GM19328 (cell line): Measurements from ENCODE around the gene AUTS2.
"Not testable (repeated sequence)": the region's sequence is repeated elsewhere in the genome, so short reads cannot be mapped to it uniquely, and the experiment has no call there.

Experiments used
- ATAC-seq: cut with Tn5 transposase; IDR thresholded peaks from one replicate; pipeline ENCODE4 v1.9.1; 2021; ENCODE audit warnings: mild to moderate bottlenecking, moderate library complexity; ENCODE audit not compliant: unreplicated experiment

AUTS2 gene

DNA sequence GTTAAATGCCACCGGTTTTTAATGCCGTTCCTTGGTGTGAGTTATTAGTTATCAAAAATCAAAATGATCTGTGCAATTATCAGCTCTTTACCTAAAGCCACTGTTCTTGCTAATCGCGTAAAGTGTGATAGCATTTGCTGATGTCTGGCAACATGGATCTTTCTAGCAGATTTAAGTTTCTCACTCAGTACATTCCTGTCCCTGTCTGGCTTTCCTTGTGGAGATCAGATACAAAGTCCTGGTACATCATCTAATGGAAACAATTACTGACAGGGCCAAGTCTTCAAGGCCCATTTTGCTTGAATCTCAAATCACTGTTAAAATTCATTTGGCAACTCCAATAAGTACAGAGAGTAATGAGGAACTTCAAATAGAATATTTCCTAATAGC lies 755.7 kb downstream of the AUTS2 start:
- ATAC-seq = no peak

DNA sequence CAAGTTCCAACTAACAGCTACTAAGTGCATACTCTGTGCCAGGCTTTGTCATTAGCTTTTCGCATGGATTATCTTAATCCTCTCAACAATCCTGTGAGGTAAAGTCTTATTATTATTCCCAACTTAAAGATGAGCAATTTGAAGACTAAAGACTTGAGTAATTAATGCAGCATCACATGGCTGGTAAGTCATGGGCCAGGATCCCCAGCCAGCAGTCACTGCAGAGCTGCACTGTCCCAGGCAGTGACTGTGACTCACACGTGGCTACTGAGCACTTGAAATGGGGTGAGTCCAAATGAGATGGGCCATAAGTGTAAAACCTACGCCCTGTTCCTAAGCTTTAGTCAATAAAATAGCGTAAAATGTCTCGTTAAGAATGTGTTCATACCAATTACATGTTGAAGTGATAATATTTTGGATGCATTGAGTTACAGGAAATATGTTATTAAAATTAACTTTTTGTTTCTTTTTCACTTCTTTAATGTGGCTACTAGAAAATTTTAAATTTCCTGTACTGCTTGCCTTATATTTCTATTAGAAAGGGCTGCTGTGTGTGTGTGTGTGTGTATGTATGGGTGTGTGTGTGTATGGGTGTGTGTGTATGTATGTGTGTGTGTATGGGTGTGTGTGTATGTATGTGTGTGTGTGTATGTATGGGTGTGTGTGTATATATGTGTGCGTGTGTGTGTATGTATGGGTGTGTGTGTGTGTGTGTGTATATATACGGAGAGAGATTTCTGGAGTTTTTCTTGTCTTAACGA lies 756.3 kb downstream of the AUTS2 start:
- ATAC-seq = no peak

DNA sequence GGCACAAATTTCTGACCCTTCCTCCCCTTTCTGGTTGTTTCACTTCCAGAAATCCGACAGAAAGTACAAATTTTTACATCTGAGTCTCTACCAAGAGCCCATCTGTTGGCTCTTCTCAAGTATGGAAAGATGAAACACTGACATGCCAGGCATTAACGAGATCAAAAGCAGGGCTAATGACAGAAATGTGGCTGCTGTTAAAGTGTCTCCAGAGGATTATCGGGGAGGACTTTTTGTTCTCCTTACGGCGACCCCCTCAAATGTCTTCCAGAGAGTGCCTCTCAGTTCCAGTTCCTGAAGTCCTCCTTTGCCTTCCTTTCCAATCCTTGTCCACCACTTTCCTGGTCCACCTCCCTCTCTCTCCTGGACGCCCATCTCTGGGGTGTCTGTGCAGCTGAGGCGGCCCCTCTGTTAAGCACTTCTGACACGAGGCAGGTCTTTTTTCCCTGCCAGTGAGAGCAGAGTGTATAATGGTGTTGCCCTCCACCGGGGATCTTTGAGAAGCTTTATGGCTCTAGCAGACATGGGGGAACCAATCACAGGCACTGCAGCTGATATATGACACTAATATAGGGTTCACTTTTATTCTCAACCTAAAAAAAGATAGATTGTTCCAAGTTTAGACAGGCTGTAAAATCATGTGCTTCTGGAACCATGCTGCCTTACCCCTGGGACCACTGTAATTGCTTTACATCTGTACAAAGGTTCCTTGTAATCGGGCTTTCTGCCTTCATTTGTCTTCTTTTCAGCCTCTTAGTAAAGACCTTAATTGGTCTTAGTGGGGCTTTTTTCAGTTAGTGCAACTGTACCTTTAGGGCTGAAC lies 757.1 kb downstream of the AUTS2 start:
- ATAC-seq = no peak

DNA sequence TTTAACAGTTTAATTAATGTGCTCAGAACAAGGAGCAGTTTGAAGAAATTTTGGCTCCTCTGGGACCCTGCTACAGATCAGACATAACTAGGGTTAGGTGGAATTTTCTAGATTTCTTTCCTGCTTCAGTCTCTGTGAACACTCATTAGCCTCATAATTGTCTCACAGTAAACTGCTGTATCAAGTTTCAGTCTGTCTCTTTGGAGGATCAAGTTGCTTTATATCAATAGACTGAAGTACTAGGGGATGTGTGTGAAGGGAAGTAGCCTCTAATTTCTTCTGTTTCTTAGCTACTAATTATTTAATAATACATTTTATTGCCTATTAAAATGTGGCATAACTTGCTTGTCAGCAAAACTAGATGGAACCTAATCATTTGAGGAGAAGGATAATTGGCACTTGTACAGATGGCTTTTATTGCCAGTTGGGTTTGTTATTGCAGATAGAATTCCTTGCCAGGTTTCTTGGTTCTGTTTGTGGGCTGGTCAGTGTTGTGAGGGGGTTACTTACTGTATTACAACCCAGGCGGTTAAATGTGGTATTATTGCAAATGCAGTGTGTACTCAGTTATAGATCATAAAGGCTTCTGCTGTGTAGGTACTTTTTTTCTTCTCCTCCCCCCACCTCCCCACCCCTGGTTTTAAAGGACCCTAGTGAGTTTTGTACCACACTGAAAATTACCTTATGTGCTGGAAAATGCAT lies 758.0 kb downstream of the AUTS2 start:
- no peak for ATAC-seq

DNA sequence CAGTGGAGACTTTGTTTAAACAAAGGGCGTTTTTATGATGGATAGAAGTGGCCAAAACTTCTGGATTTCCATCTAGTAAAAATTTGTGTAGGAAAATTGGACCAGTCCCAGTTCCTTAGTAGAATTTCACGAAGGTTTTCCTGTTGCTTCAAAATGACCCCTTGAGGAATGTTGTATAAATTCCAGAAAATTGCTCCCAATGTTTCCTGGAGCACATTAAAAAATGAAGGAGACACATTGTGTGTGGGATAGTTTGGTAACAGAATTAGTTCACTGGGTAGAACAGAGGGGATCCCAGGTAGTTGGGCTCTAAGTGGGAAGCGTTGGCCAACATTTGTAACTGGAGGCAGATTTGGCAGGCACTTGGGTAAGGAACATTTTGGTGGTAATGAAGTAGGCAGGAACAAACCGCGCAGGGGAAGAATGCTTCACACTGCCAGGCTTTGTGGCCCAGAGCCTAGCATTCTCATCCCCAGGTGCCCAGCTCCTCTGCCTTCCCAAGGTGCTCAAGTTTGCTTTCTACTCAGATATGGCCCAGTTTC lies 758.6 kb downstream of the AUTS2 start:
- ATAC-seq = no peak

DNA sequence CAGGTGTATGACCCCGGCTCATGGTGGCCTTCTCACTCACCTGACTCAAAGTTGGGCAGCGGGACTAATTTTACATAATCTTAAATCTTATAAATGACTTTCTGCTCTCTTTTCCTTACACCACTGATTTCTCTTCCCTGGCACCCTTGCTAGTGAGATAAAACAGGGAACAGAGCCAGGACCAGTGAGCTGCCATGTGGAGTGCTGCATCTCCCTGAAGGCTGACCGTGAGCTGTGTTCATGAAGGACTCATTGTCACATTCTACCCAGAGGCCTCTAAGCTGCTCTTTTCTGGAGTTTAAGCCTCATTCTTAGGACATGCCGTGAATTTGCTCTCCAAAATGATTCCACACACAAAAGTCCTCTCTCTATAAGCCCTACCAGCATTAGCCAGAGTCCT lies 762.3 kb downstream of the AUTS2 start:
- no peak for ATAC-seq

DNA sequence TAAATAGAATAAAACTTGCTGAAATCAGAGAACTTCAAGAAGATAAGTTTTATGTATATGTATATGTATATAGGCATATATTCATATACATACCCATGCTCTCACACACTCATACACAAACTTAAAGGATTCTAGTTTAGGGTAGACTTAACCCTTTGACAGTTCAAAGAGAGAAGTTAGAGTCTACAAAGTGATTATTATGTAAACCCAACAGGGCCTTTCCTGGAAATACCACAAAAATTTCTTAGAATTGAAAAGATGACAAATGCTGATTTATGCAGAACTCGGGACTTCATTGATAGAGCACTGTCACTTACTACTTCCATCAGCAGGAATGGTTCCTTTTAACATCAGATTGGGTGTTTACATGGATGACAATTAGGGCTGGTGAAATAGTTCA lies 763.5 kb downstream of the AUTS2 start:
- no peak for ATAC-seq

DNA sequence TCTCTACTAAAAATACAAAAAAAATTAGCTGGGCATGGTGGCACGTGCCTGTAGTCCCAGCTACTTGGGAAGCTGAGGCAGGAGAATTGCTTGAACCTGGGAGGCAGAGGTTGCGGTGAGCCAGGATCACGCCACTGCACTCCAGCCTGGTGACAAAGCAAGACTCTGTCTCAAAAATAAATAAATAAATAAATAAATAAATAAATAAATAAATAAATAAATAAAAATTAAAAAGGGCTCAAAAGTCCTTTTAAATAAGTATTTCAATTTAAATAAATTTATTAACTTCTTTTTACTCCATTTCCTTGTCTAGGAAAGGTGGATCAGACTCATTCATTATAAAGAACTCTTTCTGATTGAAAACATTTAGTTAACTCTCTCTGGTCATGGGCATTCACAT lies 766.1 kb downstream of the AUTS2 start:
- ATAC-seq = not testable (repeated sequence)

DNA sequence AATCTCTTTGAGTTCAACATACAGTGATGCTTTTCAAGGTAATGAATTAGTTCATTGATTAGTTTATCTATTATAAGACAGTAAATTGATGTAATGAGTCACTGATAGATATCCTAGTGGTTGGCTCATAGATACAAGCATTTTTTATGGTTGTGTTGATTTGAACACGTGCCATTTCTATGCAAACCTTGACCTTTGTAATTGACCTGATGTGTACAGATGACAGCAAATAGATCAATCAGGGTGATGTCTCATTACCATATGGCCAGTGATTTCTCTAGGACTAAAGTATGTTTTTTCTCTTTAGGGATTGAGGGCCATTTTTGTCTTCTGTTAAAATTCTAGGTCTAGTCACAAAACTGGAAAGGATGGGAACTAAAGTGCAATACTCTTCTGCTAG lies 773.4 kb downstream of the AUTS2 start:
- no peak for ATAC-seq

DNA sequence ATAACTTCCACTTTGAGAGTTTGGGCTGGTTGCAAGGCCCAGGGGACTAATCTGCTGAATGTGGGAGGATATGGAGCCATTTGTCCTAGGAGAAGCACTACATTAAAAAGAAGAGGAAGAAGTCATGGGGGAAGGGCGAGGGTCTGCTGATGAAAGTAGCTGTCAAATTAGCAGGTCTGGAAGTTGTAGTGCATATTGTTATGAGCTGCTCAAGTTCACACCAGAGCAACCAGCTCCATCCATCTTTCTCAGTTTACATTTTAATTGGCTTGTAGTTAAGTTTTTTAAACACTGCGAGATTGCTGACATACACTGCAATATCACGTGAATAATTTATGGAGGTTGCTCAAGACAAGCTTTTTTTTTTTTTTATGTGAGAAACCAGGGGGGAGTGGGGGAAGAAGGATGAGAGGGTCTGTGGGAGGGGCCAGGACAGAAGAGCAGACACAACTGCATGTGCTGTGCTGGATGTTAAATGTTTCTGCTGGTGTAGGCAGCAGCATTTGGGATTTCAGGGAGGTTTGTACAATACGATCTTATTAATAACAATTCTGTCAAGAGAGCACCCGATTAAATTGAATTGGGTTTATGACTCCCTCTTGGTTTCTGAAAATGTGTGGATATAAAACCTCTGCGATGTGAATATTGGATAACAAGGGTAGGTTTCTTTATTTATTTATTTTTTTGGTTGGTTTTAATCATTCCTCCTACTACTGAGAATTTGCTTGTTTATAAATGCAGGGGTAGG lies 774.7 kb downstream of the AUTS2 start:
- ATAC-seq = no peak

DNA sequence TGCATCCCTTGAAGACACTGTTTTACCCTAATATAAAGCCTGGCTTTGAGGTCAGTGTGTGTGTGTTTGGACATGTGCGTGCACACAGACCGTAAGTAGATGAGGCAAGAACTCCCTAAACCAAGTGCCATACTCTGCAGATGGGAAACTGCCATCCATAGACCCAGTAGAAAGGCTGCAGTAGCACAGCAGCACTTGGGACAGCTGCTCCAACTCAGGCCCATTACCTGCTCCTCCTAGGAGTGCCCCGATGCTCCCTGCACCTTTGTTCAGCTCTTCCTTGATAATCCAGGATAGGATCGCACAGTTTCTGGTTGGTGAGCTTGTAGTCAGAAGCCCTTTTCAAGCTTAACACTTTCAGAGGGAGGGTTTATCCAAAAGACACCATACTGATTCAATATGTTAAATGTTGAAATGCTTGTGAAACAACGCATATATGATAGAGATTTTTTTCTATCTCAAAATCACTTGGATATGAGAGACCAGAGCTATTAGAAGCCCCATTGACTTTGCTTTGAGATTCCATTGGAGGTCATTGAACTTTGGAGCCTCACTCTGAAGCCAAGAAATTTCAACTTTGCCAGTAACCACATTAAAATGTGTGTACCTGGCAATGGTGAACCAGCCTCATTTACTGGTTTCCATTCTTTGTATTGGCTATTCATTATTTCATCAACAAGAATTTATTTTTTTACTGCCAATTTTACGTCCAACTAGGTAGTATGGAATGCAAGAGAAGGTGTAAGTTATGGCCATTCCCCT lies 776.7 kb downstream of the AUTS2 start:
- ATAC-seq = no peak

DNA sequence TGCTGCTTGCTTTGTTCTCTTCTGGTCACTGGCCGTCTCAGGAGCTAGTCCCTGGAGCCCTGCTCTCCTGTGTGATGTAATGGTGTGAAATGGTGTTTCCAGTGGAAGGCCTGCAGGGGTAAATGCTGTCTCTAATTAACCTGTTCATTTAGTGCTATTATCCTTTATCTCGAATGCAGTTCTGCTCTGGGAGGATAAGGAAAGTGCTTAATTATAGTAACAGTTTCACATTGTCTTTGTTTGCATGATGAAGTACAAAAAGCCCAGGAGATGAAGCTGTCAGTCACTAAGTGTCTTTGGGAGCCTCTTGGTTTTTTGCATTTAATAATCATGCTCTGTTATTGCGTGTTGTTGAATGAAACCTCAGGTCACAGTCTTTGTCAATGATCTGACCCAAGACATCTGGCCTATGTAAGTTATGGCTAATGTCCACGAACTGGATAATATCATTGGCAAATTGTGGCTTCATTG lies 778.3 kb downstream of the AUTS2 start:
- ATAC-seq = no peak

DNA sequence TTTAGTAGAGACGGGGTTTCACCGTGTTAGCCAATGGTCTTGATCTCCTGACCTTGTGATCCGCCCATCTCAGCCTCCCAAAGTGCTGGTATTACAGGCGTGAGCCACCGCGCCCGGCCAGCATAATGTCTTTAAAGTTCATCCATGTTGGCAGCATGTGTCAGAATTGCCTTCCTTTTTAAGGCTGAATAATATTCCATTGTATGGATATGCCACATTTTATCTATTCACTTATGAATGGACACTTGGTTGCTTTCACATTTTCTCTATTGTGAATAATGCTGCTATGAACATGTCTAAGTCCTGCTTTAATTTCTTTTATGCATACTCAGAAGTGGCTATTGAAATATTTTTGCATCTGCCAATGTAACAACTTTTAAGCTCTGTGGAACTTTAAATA lies 779.7 kb downstream of the AUTS2 start:
- ATAC-seq = no peak

DNA sequence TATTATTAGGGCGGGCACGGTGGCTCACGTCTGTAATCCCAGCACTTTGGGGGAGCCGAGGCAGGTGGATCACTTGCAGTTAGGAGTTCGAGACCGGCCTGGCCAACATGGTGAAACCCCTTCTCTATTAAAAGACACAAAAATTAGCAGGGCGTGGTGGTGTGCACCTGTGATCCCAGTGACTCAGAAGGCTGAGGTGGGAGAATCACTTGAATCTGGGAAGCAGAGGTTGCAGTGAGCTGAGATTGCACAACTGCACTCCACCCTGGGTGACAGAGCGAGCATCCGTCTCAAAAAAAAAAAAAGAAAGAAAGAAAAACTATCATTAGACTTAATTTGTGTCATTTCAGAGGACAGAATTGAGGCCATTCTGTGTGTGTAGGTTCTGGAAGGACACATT lies 780.9 kb downstream of the AUTS2 start:
- ATAC-seq = no peak

DNA sequence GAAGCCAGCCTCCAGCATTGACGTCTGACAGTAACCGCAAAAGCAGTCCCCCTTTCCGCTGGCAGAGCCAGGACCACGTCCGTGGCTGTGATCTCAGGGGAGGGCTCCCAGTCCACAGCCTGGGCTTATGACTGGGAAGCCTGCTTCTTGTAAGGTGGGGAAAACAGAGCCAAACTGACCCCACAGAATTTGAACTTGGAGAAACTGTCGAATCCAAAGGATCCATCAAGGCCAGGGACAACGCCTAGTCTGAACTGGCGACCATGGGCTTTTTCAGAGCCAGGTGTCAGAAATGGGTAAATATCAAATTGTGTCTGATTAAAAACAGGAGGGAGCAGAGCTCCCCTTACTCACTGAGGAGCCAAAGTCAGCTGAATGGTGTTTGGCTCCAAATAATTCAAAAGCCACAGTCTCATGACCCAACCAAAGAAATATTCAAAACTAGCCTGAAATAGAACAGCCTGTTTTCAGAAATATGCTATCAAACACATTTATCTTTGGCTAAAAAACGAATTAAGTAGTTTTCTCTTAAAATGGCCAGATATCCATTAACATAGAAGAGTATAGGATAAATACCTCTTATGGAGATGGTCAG lies 782.2 kb downstream of the AUTS2 start:
- no peak for ATAC-seq

DNA sequence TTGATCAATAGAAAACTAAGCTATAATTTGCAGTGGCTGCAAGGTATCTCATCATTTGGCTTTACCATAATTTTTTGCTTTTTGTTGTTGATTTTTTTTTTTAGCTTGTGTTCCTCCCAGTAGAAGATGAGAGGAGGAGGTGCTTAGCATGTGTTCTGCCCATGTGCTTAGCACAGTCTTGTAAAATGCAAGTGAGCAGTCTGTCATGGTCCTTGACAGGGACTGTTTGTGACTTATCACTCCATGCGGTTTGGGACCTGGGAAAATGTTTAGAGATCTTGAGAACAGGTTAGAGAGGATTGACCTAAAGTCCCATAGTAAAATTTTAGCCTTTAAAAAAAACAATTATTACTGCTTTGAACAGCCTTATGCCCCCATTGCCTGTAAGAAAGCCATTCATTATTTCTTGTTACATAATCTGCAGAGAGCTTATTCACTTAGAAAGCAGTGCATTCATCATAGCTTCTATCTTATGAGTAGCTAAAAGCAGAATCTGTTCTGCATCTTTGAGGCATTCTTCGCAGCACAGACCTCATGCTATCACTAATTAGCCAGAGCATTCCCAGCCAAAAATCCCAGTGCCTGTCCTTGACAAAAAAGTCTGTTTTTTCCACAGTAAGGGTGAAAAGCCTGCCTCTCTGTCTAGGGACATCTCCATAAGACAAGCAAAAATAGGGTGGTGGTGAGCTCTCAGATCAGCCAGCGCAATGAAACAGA lies 784.9 kb downstream of the AUTS2 start:
- ATAC-seq = no peak

DNA sequence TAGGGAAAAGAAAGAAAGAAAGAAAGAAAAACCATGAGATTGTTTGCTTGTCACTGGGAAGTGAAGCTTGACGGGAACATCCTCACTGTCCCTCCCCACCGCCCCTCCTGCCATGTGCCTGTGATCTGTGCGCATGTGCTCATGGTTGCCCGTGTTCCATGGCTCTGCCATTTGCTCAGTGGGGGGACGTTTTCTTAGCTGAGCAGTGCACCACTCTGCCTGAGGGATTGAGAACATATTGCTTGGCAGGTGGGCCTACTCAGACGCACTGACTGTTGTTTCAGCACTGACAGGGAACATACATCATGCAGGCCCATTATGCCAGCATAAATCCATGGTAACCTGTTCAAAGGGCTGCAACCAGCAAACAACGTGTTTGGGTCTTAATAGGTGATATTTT lies 785.7 kb downstream of the AUTS2 start:
- no peak for ATAC-seq

DNA sequence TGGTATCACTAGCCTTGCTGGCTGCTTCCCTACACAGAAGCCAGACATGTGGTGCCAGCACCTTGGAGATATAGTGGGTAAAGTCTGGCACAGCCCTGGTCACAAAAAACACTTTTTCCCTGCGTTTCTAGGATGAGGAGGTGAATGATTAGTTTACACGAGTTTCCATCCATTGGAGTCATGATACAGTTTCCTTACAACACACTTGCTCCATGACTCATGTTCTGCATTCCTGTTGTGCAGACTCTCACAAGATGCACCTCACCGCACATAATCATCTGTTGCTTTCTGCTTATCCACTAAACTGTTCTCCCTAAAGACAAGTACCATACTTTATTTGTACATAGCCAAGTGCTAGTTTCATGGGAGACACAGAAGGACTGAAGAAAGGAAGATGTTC lies 786.6 kb downstream of the AUTS2 start:
- no peak for ATAC-seq

DNA sequence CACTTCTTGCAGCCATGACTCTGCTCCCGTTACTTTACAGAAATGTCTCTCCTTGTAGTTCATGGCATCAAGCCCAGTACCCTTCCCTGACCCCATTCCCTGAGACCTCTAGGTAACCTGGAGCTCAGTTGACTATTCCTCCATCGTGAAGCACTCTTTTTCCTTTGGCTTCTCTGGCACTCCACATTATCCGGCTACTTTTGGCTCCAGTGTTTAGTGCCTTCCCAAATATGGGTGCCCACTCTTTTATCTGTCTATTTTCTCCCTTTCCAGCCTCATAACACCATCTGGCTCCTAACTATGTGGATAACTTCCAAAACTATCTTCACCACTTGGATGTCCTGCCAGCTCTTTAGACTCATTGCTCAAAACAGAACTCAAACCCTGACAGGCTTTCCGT lies 788.9 kb downstream of the AUTS2 start:
- no peak for ATAC-seq
